ENCODE data around the gene BMP4. TPM values are rescaled to one million over a fixed set of nuclear protein-coding genes. Genes with fewer than 3 reads are reported as not detected.
A peak's percentile ranks its signal among the peaks of the same experiment; 100 is the strongest.

The BMP4 gene
- total RNA-seq = 10 to 100 TPM in 2 of 4 donors, 1 to 10 TPM in 2; 1.5 to 24.8 (median 6.9) TPM

DNA sequence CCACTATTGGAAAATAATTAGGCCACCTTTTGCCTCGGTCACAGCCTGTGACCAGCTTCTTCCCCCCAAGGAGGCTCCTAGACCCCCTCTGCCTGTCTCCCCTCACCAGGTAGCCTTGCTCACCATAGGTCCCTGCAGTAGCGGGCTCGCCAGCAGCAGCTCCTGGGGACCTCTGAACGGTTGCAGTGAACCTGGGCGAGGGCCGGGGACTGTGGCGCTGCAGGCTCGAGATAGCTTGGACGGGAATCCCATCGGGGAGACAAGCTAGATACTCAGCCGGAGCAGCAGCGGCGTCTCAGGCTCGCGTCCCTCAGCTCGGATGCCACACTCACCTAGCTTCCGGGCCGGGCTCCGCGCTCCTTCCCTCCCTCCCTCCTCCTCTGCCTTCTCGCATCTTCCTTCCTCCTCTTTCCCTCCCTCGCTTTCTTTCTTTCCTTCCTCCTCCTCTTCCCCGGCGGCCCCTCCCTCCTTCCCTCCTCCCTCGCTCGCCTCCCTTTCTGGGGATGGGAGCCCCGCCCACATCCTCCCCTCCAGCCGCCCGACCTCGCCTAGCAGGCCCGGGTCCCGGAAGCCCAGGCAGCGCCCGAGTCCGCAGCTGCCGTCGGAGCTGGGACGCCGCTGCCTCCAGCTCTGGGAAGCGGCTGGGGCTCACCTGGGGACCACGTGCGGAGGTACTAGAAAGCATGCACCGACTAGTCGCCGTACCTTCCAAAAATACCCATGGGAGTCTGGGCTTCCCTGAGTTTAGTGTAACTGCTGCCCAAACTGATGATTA, at the start of gene BMP4:
Gene BMP4, minus strand, starts transcription at position 399 of the 775 bp plus-strand sequence. CDS start 4,603 bp downstream, outside the sequence.
- peak within 1 kb of the TSS; percentile 48 to 73 (median 55) for H3K4me3 ChIP-seq
- peak in 1 of 4 donors; percentile 64 for TF ChIP-seq POLR2A (IDR thresholded peaks at IDR 0.05)
- TF ChIP-seq, protein P1, sequence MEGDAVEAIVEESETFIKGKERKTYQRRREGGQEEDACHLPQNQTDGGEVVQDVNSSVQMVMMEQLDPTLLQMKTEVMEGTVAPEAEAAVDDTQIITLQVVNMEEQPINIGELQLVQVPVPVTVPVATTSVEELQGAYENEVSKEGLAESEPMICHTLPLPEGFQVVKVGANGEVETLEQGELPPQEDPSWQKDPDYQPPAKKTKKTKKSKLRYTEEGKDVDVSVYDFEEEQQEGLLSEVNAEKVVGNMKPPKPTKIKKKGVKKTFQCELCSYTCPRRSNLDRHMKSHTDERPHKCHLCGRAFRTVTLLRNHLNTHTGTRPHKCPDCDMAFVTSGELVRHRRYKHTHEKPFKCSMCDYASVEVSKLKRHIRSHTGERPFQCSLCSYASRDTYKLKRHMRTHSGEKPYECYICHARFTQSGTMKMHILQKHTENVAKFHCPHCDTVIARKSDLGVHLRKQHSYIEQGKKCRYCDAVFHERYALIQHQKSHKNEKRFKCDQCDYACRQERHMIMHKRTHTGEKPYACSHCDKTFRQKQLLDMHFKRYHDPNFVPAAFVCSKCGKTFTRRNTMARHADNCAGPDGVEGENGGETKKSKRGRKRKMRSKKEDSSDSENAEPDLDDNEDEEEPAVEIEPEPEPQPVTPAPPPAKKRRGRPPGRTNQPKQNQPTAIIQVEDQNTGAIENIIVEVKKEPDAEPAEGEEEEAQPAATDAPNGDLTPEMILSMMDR (IDR thresholded peaks at IDR 0.05) = no peak
- 3 to 10% methylated on average over 16 to 31 of the region's 45 CpGs for WGBS, 2 donors
- intact Hi-C loops (cut with DNase I) = no loop called here
- peaks cover 0 to 5% (median 0%) of the 10 kb centered on the region in 3 donors for H3K36me3 ChIP-seq
- peak within 1 kb of the TSS; percentile 62 to 85 (median 80) for H3K27ac ChIP-seq
- H3K4me1 ChIP-seq = peaks cover 19 to 59% (median 23%) of the 10 kb centered on the region in 3 donors
- no peak for DNase-seq
- no peaks in the 10 kb centered on the region for H3K9me3 ChIP-seq
- peaks cover 0 to 78% (median 0%) of the 10 kb centered on the region in 4 donors for H3K27me3 ChIP-seq

DNA sequence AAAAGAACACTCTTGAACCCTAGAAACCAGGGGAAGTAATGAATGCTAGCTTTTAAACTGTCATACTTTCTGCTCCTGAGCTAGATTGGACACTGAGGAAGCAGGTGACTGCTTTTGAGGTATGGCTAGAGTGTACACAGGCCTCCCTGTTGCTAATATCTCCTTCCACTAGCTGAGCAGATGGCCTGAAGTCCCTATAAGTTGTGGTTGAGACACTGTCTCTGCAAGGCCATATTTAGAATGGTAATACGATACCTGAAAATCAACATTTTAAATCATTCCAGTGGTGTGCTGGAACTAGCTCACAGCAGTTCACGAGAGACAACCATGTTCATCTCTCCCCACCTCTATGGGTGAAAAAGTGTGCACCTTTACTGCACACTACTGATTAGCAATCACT, 46.4 kb upstream of the BMP4 start:
- Histone ChIP-seq H3K4me1 (no peaks in the 10 kb centered on the region), H3K9me3 (no peaks in the 10 kb centered on the region), H3K36me3 (no peaks in the 10 kb centered on the region), H3K27me3 (no peaks in the 10 kb centered on the region), H3K4me3 (no peak overlapping the region), H3K27ac (no peak overlapping the region)
- WGBS, 2 donors = 88 to 92% methylated on average over 2 of the region's 2 CpGs
- TF ChIP-seq, protein P1 (IDR thresholded peaks at IDR 0.05) = no peak
- TF ChIP-seq POLR2A (IDR thresholded peaks at IDR 0.05) = no peak
- intact Hi-C loops (cut with DNase I) = no loop called here
- DNase-seq = no peak

DNA sequence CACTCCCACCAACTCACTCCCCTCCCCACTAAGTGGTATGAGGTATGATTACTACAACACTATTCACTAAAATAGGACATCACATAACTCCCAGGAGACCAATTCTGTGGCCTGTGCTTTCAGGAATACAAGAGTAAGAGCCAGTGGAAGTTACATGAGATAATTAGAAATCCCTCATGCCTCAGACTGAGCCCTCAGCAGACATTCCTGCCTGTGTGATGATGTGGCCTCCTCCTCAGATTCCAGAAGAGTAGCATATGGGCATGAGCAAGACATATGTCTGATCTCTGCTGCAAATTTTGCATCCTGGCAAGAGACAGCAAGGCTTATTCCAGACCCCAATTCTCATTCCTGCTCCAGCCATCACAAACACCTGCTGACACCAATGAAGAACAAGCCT, 46.0 kb upstream of the BMP4 start:
- DNase-seq = no peak
- Histone ChIP-seq H3K27ac (no peak overlapping the region), H3K4me3 (no peak overlapping the region), H3K9me3 (no peaks in the 10 kb centered on the region), H3K36me3 (no peaks in the 10 kb centered on the region), H3K4me1 (no peaks in the 10 kb centered on the region), H3K27me3 (no peaks in the 10 kb centered on the region)
- intact Hi-C loops (cut with DNase I) = no loop called here
- TF ChIP-seq, protein P1 (IDR thresholded peaks at IDR 0.05) = no peak
- no peak for TF ChIP-seq POLR2A (IDR thresholded peaks at IDR 0.05)

DNA sequence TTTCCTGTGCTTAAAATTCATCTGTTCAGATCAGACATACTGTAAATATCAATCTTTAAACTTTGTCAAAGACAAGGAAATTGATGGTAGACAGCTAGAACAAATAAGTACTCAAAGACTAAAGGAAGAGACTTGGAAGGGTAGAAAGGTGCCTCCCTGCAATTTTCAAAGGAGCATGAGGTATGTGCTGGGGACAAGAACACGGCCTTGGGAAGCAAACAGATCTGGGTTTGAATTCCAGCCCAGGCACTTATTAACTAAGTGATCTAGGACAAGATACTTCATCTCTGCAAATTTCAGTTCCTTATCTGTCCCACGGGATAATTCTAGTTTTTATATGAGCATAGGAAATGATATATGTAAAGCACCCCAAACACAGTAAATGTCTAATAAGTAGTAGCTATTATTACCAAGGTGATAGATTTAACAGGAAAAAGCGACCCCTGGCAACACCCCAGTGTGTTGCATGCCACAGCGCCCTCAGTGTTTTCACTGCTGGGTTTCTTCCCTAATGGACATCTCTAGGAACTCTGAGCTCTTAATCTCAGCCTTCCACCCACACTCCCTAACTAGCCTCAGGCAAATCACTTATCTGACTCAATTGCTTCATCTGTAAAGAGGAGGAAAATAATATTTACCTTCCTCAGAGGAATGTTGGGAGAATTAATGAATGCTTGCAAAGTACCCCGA, 44.7 kb upstream of the BMP4 start:
- 48 to 52% methylated on average over 5 of the region's 5 CpGs for WGBS, 2 donors
- Histone ChIP-seq H3K27me3 (no peaks in the 10 kb centered on the region), H3K27ac (no peak overlapping the region), H3K36me3 (no peaks in the 10 kb centered on the region), H3K4me1 (no peaks in the 10 kb centered on the region), H3K4me3 (no peak overlapping the region), H3K9me3 (no peaks in the 10 kb centered on the region)
- no peak for DNase-seq
- TF ChIP-seq POLR2A (IDR thresholded peaks at IDR 0.05) = no peak
- TF ChIP-seq, protein P1 (IDR thresholded peaks at IDR 0.05) = no peak
- intact Hi-C loops (cut with DNase I) = no loop called here

DNA sequence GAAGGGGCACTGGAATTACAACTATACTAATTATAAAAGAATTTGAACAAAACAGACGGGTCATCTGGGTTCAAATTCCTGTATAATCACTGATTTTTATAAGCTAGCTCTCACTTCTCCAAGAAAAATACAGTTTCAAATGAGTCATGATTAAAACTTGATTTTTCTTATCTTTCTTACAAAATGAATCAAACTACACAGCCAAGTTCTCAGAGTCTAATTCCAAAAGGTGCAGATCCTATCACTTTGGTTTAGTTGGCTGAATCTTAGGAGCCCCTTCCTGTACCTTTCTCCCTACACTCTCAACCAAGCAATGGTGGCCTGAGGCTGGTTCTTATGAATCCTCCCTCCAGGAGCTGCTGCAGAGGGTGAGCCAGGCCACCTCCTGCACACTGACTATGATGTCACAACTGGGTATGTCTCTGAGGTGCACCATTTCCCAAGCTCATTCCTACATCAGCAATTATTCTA, 43.8 kb upstream of the BMP4 start:
- no peak for DNase-seq
- no peaks in the 10 kb centered on the region for H3K9me3 ChIP-seq
- H3K27ac ChIP-seq = no peak overlapping the region
- no peak overlapping the region for H3K4me3 ChIP-seq
- TF ChIP-seq POLR2A (IDR thresholded peaks at IDR 0.05) = no peak
- TF ChIP-seq, protein P1 (IDR thresholded peaks at IDR 0.05) = no peak
- H3K27me3 ChIP-seq = no peaks in the 10 kb centered on the region
- no peaks in the 10 kb centered on the region for H3K36me3 ChIP-seq
- intact Hi-C loops (cut with DNase I) = no loop called here
- 56 to 93% methylated on average over 1 of the region's 1 CpG for WGBS, 2 donors
- no peaks in the 10 kb centered on the region for H3K4me1 ChIP-seq

All from esophagus squamous epithelium (tissue), 5 donors.